Measurements from ENCODE around the gene JTB. TPM values are rescaled to one million over a fixed set of nuclear protein-coding genes. Genes with fewer than 3 reads are reported as not detected.

The JTB gene
- polyA plus RNA-seq, 5 donors: 81.7 to 104 (median 90.1) TPM

GRCh38 chr1:153936011-153936802, 41.3 kb downstream of the JTB start:
- no peak for DNase-seq

GRCh38 chr1:153934746-153935145, 42.7 kb downstream of the JTB start:
- no peak for DNase-seq

- no peak for DNase-seq
These were observed 43.5 kb downstream of the JTB start for GRCh38 chr1:153933955-153934354.

GRCh38 chr1:153933430-153933829, 44.0 kb downstream of the JTB start:
- no peak for DNase-seq

GRCh38 chr1:153932156-153933131, 45.0 kb downstream of the JTB start:
- no peak for DNase-seq

GRCh38 chr1:153929981-153930948, 47.2 kb downstream of the JTB start:
- no peak for DNase-seq

GRCh38 chr1:153929426-153929825, 48.0 kb downstream of the JTB start:
- no peak for DNase-seq

- no peak for DNase-seq
These were observed 48.6 kb downstream of the JTB start for GRCh38 chr1:153928791-153929341.

- no peak for DNase-seq
These were observed 49.2 kb downstream of the JTB start for GRCh38 chr1:153928245-153928644.

- DNase-seq: no peak
These were observed 51.1 kb downstream of the JTB start for GRCh38 chr1:153926405-153926804.

Other genes with a start within 250 kb of the JTB start
- 100 to 1,000 TPM in 4 of 5 donors, 10 to 100 TPM in 1; 98.2 to 130 (median 104) TPM for gene INTS3, start 249.6 kb downstream of the JTB start, polyA plus RNA-seq (ENCODE audit: insufficient read depth in 1 of 5, insufficient read length in 5 of 5, low replicate concordance in 1 of 5)
- 10 to 100 TPM; 33.3 to 47.9 (median 41.6) TPM for gene SLC27A3, start 202.3 kb downstream of the JTB start, polyA plus RNA-seq (ENCODE audit: insufficient read depth in 1 of 5, insufficient read length in 5 of 5, low replicate concordance in 1 of 5)
- gene GATAD2B, start 54.7 kb downstream of the JTB start, polyA plus RNA-seq (ENCODE audit: insufficient read depth in 1 of 5, insufficient read length in 5 of 5, low replicate concordance in 1 of 5): 10 to 100 TPM; 23.4 to 34.0 (median 28.7) TPM
- gene DENND4B, start 31.0 kb downstream of the JTB start, polyA plus RNA-seq (ENCODE audit: insufficient read depth in 1 of 5, insufficient read length in 5 of 5, low replicate concordance in 1 of 5): 10 to 100 TPM; 37.1 to 53.7 (median 46.2) TPM
- 10 to 100 TPM; 38.8 to 64.2 (median 50.4) TPM for gene CRTC2, start 19.1 kb downstream of the JTB start, polyA plus RNA-seq (ENCODE audit: insufficient read depth in 1 of 5, insufficient read length in 5 of 5, low replicate concordance in 1 of 5)
- gene SLC39A1, start 14.1 kb downstream of the JTB start, polyA plus RNA-seq (ENCODE audit: insufficient read depth in 1 of 5, insufficient read length in 5 of 5, low replicate concordance in 1 of 5): 10 to 100 TPM; 57.6 to 72.1 (median 66.1) TPM
- 10 to 100 TPM; 34.9 to 44.9 (median 40.1) TPM for gene CREB3L4, start 9.8 kb downstream of the JTB start, polyA plus RNA-seq (ENCODE audit: insufficient read depth in 1 of 5, insufficient read length in 5 of 5, low replicate concordance in 1 of 5)
- 100 to 1,000 TPM; 145 to 175 (median 155) TPM for gene RAB13, start 8.7 kb upstream of the JTB start, polyA plus RNA-seq (ENCODE audit: insufficient read depth in 1 of 5, insufficient read length in 5 of 5, low replicate concordance in 1 of 5)
- 1,000 to 10,000 TPM; 3,493 to 4,788 (median 3,660) TPM for gene RPS27, start 13.1 kb upstream of the JTB start, polyA plus RNA-seq (ENCODE audit: insufficient read depth in 1 of 5, insufficient read length in 5 of 5, low replicate concordance in 1 of 5)
- under 1 TPM; 0.09 to 0.18 (median 0.14) TPM for gene NUP210L, start 177.4 kb upstream of the JTB start, polyA plus RNA-seq (ENCODE audit: insufficient read depth in 1 of 5, insufficient read length in 5 of 5, low replicate concordance in 1 of 5)
- 100 to 1,000 TPM; 234 to 271 (median 253) TPM for gene TPM3, start 214.4 kb upstream of the JTB start, polyA plus RNA-seq (ENCODE audit: insufficient read depth in 1 of 5, insufficient read length in 5 of 5, low replicate concordance in 1 of 5)
- gene CFAP141, start 228.7 kb upstream of the JTB start, polyA plus RNA-seq (ENCODE audit: insufficient read depth in 1 of 5, insufficient read length in 5 of 5, low replicate concordance in 1 of 5): 1 to 10 TPM in 4 of 5 donors, not detected in 1; 2.7 to 6.5 (median 3.8) TPM
- 100 to 1,000 TPM; 146 to 182 (median 173) TPM for gene UBAP2L, start 243.3 kb upstream of the JTB start, polyA plus RNA-seq (ENCODE audit: insufficient read depth in 1 of 5, insufficient read length in 5 of 5, low replicate concordance in 1 of 5)

All from right lung (tissue), 5 donors.